ENCODE data around the gene INSR. TPM values are rescaled to one million over a fixed set of nuclear protein-coding genes. Genes with fewer than 3 reads are reported as not detected.

The INSR gene
- total and polyA plus RNA-seq, 2 of the 8 experiments (the other 6 are each of a cell fraction or from before 2014, with no cell fraction given), result 13.1 to 48.7 TPM

- Histone ChIP-seq H3K23ac (ENCODE audit: insufficient read length) (no peak overlapping the region), H3K27ac (ENCODE audit: low read depth, low read length) (no peak overlapping the region), H2AFZ (ENCODE audit: low read length) (no peak overlapping the region), H2BK12ac (ENCODE audit: low read depth, low read length) (no peak overlapping the region), H4K8ac (ENCODE audit: extremely low read depth, insufficient read depth, low read length) (no peak overlapping the region), H3K18ac (ENCODE audit: extremely low read depth, low read length) (no peak overlapping the region), H2BK20ac (ENCODE audit: low read length) (no peak overlapping the region), H4K20me1 (replicated peaks in 1 of 2; ENCODE audit: control insufficient read depth in 1 of 2, insufficient read depth in 2 of 2, low read length in 2 of 2) (no peaks in the 10 kb centered on the region), H2BK5ac (ENCODE audit: low read depth, low read length) (no peak overlapping the region), H3K4me1 (replicated peaks in 1 of 4; ENCODE audit: control insufficient read depth in 3 of 4, insufficient read depth in 4 of 4, low read length in 3 of 4) (no peaks in the 10 kb centered on the region), H3K9me3 (ENCODE audit: insufficient read depth in 2 of 2, low read depth in 1 of 2, low read length in 1 of 2) (no peaks in the 10 kb centered on the region), H3K4ac (replicated peaks; ENCODE audit: insufficient read length, low read depth, low read length) (no peak overlapping the region), H3K27me3 (replicated peaks in 1 of 4; ENCODE audit: control insufficient read depth in 3 of 4, extremely low read depth in 1 of 4, insufficient read depth in 3 of 4, low read length in 3 of 4) (no peaks in the 10 kb centered on the region), H3K9ac (replicated peaks in 1 of 4; ENCODE audit: extremely low read depth in 1 of 4, low read depth in 3 of 4, low read length in 3 of 4) (no peak overlapping the region), H3K23me2 (ENCODE audit: low read depth, low read length) (no peaks in the 10 kb centered on the region), H3K4me3 (ENCODE audit: extremely low read depth in 1 of 4, insufficient read depth in 2 of 4, low read depth in 3 of 4, low read length in 4 of 4) (no peak overlapping the region), H2BK15ac (ENCODE audit: low read length) (no peak overlapping the region), H4K91ac (replicated peaks; ENCODE audit: insufficient read length, low read length) (no peak overlapping the region), H3K36me3 (ENCODE audit: control insufficient read depth in 2 of 4, insufficient read depth in 4 of 4, low read length in 3 of 4) (peaks cover 3 to 24% (median 17%) of the 10 kb centered on the region in 4 experiments; a peak in 7 of 8 replicates), H3K79me2 (ENCODE audit: control insufficient read depth in 1 of 2, insufficient read depth in 2 of 2, low read length in 2 of 2) (no peaks in the 10 kb centered on the region), H2AK5ac (ENCODE audit: low read depth, low read length) (no peak overlapping the region), H3K56ac (replicated peaks; ENCODE audit: insufficient read length, low read depth, low read length) (no peak overlapping the region), H2BK120ac (replicated peaks; ENCODE audit: low read depth, low read length) (no peak overlapping the region), H3K79me1 (ENCODE audit: low read depth, low read length) (no peaks in the 10 kb centered on the region), H4K5ac (ENCODE audit: insufficient read length, low read depth, low read length) (no peak overlapping the region), H3K4me2 (ENCODE audit: insufficient read depth in 1 of 2, low read depth in 2 of 2, low read length in 2 of 2) (no peak overlapping the region), H3K14ac (ENCODE audit: insufficient read length) (no peak overlapping the region)
- CTCF ChIA-PET (ENCODE audit: partially characterized antibody), result interaction anchor here (0.6 to 1.4 kb wide), 3 partner anchors 16 to 181 kb away, joined by 3 to 9 read pairs (median 3); no protein-coding TSS in a partner anchor
- FAIRE-seq (no peak), DNase-seq (ENCODE audit: low read depth in 1 of 2, low spot score in 2 of 2) (no peak)
- POLR2A ChIA-PET (ENCODE audit: partially characterized antibody), result no interaction called here
- WGBS, 2 experiments (ENCODE audit: extremely low coverage in 1 of 2, insufficient coverage in 1 of 2, insufficient read length in 1 of 2, insufficient replicate concordance in 2 of 2, low coverage in 1 of 2, low lambda C conversion rate in 2 of 2, missing lambda C conversion rate in 1 of 2), result 81% methylated on average over 2 of the region's 2 CpGs; no CpG with 5 or more reads in 1 of the 2 experiments
- TF ChIP-seq SIN3A (conservative IDR thresholded peaks at IDR 0.05 in 1 of 2, IDR thresholded peaks at IDR 0.05 in 1 of 2; ENCODE audit: low read depth in 1 of 2, low read length in 2 of 2) (no peak), RBBP5 (IDR thresholded peaks at IDR 0.05; ENCODE audit: borderline replicate concordance, low read depth, low read length) (no peak), KDM5A (IDR thresholded peaks at IDR 0.05; ENCODE audit: low read length) (no peak), HDAC2 (IDR thresholded peaks at IDR 0.05; ENCODE audit: borderline replicate concordance in 1 of 2, low read depth in 2 of 2, low read length in 2 of 2) (no peak), TEAD4 (IDR thresholded peaks at IDR 0.05; ENCODE audit: low read depth, low read length) (no peak), EZH2 (IDR thresholded peaks at IDR 0.05; ENCODE audit: low read depth, low read length, severe bottlenecking) (no peak), BACH1 (IDR thresholded peaks at IDR 0.05; ENCODE audit: low read length) (no peak), USF2 (IDR thresholded peaks at IDR 0.05; ENCODE audit: low read length) (no peak), CBX8 (IDR thresholded peaks at IDR 0.05; ENCODE audit: borderline replicate concordance, low read depth, low read length) (no peak)
- TF ChIP-seq, protein P1, sequence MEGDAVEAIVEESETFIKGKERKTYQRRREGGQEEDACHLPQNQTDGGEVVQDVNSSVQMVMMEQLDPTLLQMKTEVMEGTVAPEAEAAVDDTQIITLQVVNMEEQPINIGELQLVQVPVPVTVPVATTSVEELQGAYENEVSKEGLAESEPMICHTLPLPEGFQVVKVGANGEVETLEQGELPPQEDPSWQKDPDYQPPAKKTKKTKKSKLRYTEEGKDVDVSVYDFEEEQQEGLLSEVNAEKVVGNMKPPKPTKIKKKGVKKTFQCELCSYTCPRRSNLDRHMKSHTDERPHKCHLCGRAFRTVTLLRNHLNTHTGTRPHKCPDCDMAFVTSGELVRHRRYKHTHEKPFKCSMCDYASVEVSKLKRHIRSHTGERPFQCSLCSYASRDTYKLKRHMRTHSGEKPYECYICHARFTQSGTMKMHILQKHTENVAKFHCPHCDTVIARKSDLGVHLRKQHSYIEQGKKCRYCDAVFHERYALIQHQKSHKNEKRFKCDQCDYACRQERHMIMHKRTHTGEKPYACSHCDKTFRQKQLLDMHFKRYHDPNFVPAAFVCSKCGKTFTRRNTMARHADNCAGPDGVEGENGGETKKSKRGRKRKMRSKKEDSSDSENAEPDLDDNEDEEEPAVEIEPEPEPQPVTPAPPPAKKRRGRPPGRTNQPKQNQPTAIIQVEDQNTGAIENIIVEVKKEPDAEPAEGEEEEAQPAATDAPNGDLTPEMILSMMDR (IDR thresholded peaks at IDR 0.05; ENCODE audit: control extremely low read depth in 1 of 3, insufficient read depth in 1 of 3, low read depth in 1 of 3, low read length in 3 of 3), result no peak
Observed at GRCh38 chr19:7145494-7145893, 148.7 kb downstream of the INSR start.

Measured in H1 (cell line).